HCT116 (cell line): ENCODE data around the gene ERC2. TPM values are rescaled to one million over a fixed set of nuclear protein-coding genes. Genes with fewer than 3 reads are reported as not detected.

Source experiments
- ATAC-seq: fragments of 200-7000 bp; cut with Tn5 transposase; 2 replicates; pipeline ENCODE4 v1.9.1; 2020; ENCODE audit warnings: mild to moderate bottlenecking, moderate library complexity
- BruUV-seq: library from RNA; stranded (reverse); fragments of 400-500 nt; replicated peaks from 2 replicates; lab custom pipeline; 2021; lab: Mats Ljungman, UMichigan
- CTCF ChIA-PET: fragments of 300-600 bp; sonication (Branson Sonifier 250); formaldehyde crosslinking; loops from one replicate; lab custom pipeline; 2021; ENCODE audit warnings: antibody characterized with exemption; lab: Charles Lee
- POLR2A ChIA-PET: fragments of 300-600, 350-600 bp; sonication (Branson Sonifier 250); formaldehyde crosslinking; loops from one replicate; lab custom pipeline; 2021; ENCODE audit warnings: antibody characterized with exemption; lab: Charles Lee
- RAD21 ChIA-PET, 2 experiments: fragments of 300-600 bp; sonication (Branson Sonifier 250); formaldehyde crosslinking; loops; one replicate each; lab custom pipeline; 2023; ENCODE audit warnings: low total read pairs in 2 of 2; ENCODE audit not compliant: uncharacterized antibody in 2 of 2, unreplicated experiment in 2 of 2, low non-redundant PET in 1 of 2; lab: Charles Lee
- DNase-seq: peaks from one replicate; pipeline ENCODE4 v3.0.0-alpha.2; 2010; ENCODE audit warnings: low read depth, low spot score
- H2AFZ ChIP-seq: fragments of 200-600 bp; shearing (Covaris generic), sonication (generic); 2 replicates; pipeline ENCODE4 v1.6.1; 2017; ENCODE audit warnings: low read depth, mixed run types, mixed read lengths, antibody characterized with exemption, low read length; ENCODE audit not compliant: poor library complexity, severe bottlenecking
- H3K27ac ChIP-seq: 2 replicates; pipeline ENCODE4 v1.5.1; 2012; ENCODE audit warnings: low read depth, low read length
- H3K27me3 ChIP-seq: fragments of 200-600 bp; sonication (generic); 2 replicates; pipeline ENCODE4 v1.6.1; 2016; ENCODE audit warnings: mixed run types, low read length, mixed read lengths; ENCODE audit not compliant: insufficient read depth
- H3K36me3 ChIP-seq, 2 experiments: fragments of 200-500 bp in 1 of 2; fragments of 200-600 bp in 1 of 2; sonication (Bioruptor generic) in 1 of 2; sonication (generic) in 1 of 2; 2 replicates each; pipeline versions ENCODE4 v1.5.1 to v1.6.1; 2014 to 2016; ENCODE audit warnings: low read length in 2 of 2, inconsistent platforms in 1 of 2, mixed read lengths in 1 of 2, mixed run types in 1 of 2; ENCODE audit not compliant: insufficient read depth in 2 of 2, control insufficient read depth in 1 of 2
- H3K4me1 ChIP-seq, 2 experiments: fragments of 200-600 bp in 1 of 2; sonication (generic) in 1 of 2; 2 replicates each; pipeline versions ENCODE4 v1.5.1 to v1.6.1; 2012 to 2017; ENCODE audit warnings: low read length in 2 of 2, inconsistent platforms in 1 of 2, mild to moderate bottlenecking in 1 of 2, mixed read lengths in 1 of 2, mixed run types in 1 of 2, moderate library complexity in 1 of 2; ENCODE audit not compliant: insufficient read depth in 2 of 2, control insufficient read depth in 1 of 2
- H3K4me2 ChIP-seq: fragments of 200-600 bp; sonication (generic); 2 replicates; pipeline ENCODE4 v1.6.1; 2017; ENCODE audit warnings: mixed run types, low read length, mixed read lengths
- H3K4me3 ChIP-seq, 2 experiments: fragments of 200-600 bp in 1 of 2; sonication (generic) in 1 of 2; replicated peaks in 1 of 2; 2 replicates each; pipeline ENCODE4 v1.5.1; 2011 to 2016; ENCODE audit warnings: low read length in 2 of 2, control low read depth in 1 of 2, low read depth in 1 of 2, mild to moderate bottlenecking in 1 of 2, mixed read lengths in 1 of 2, mixed run types in 1 of 2
- H3K79me2 ChIP-seq: fragments of 200-600 bp; sonication (generic); 2 replicates; pipeline ENCODE4 v1.6.1; 2017; ENCODE audit warnings: mild to moderate bottlenecking, mixed run types, low read length, moderate library complexity, mixed read lengths; ENCODE audit not compliant: insufficient read depth
- H3K9ac ChIP-seq: fragments of 200-600 bp; sonication (generic); 2 replicates; pipeline ENCODE4 v1.6.1; 2016; ENCODE audit warnings: low read length, mixed read lengths
- H3K9me2 ChIP-seq: fragments of 200-600 bp; sonication (generic), shearing (Covaris generic); 2 replicates; pipeline ENCODE4 v1.6.1; 2017; ENCODE audit warnings: mixed run types, mild to moderate bottlenecking, moderate library complexity; ENCODE audit not compliant: insufficient read depth
- H3K9me3 ChIP-seq, 2 experiments: fragments of 200-500 bp in 1 of 2; fragments of 200-600 bp in 1 of 2; sonication (Bioruptor generic) in 1 of 2; sonication (generic) in 1 of 2; 2 replicates each; pipeline ENCODE4 v1.6.1; 2014 to 2017; ENCODE audit warnings: low read length in 2 of 2, mixed read lengths in 2 of 2, inconsistent platforms in 1 of 2, low read depth in 1 of 2, mild to moderate bottlenecking in 1 of 2, mixed run types in 1 of 2, moderate library complexity in 1 of 2; ENCODE audit not compliant: control insufficient read depth in 1 of 2, insufficient read depth in 1 of 2
- H4K20me1 ChIP-seq: fragments of 200-600 bp; sonication (generic), shearing (Covaris generic); 2 replicates; pipeline ENCODE4 v1.6.1; 2017; ENCODE audit warnings: mixed run types, mild to moderate bottlenecking, moderate library complexity; ENCODE audit not compliant: insufficient read depth
- ATF3 ChIP-seq: IDR thresholded peaks from 2 replicates; pipeline ENCODE4 v1.6.1; 2012
- CBX3 ChIP-seq: IDR thresholded peaks from 2 replicates; pipeline ENCODE4 v1.6.1; 2012; ENCODE audit warnings: low read depth
- CTCF ChIP-seq, 3 experiments: fragments of 200-600 bp in 1 of 3; sonication (generic) in 1 of 3; IDR thresholded peaks in 2 of 3; conservative IDR thresholded peaks in 1 of 3; 2 replicates each; pipeline ENCODE4 v1.5.1; 2012 to 2017; ENCODE audit warnings: low read depth in 2 of 3, low read length in 2 of 3, antibody characterized with exemption in 1 of 3, borderline replicate concordance in 1 of 3, control low read depth in 1 of 3, mild to moderate bottlenecking in 1 of 3, mixed read lengths in 1 of 3, mixed run types in 1 of 3, moderate library complexity in 1 of 3; ENCODE audit not compliant: insufficient read depth in 1 of 3
- EGR1 ChIP-seq: IDR thresholded peaks from 2 replicates; pipeline ENCODE4 v1.6.1; 2012; ENCODE audit warnings: low read depth
- EZH2 ChIP-seq: fragments of 200-600 bp; sonication (generic); IDR thresholded peaks from 2 replicates; pipeline ENCODE4 v1.6.1; 2017; ENCODE audit warnings: antibody characterized with exemption, mixed run types
- EZH2phosphoT487 ChIP-seq: fragments of 200-600 bp; IDR thresholded peaks from 2 replicates; pipeline ENCODE4 v1.6.1; 2018; ENCODE audit warnings: antibody characterized with exemption, borderline replicate concordance
- FOSL1 ChIP-seq: IDR thresholded peaks from 2 replicates; pipeline ENCODE4 v1.6.1; 2012; ENCODE audit warnings: low read depth
- JUND ChIP-seq: IDR thresholded peaks from 2 replicates; pipeline ENCODE4 v1.6.1; 2012
- MAX ChIP-seq: IDR thresholded peaks from 2 replicates; pipeline ENCODE4 v1.6.1; 2012
- POLR2AphosphoS5 ChIP-seq: IDR thresholded peaks from 2 replicates; pipeline ENCODE4 v1.6.1; 2011; ENCODE audit warnings: mild to moderate bottlenecking, low read depth, low read length, moderate library complexity
- RAD21 ChIP-seq: IDR thresholded peaks from 2 replicates; pipeline ENCODE4 v1.6.1; 2012; ENCODE audit warnings: low read depth, mild to moderate bottlenecking
- REST ChIP-seq: IDR thresholded peaks from 2 replicates; pipeline ENCODE4 v1.6.1; 2012; ENCODE audit warnings: low read depth
- SIN3A ChIP-seq: IDR thresholded peaks from 2 replicates; pipeline ENCODE4 v1.6.1; 2012; ENCODE audit warnings: low read depth
- SP1 ChIP-seq: IDR thresholded peaks from 2 replicates; pipeline ENCODE4 v1.6.1; 2012; ENCODE audit warnings: low read depth
- SRF ChIP-seq: IDR thresholded peaks from 2 replicates; pipeline ENCODE4 v1.6.1; 2012; ENCODE audit warnings: low read depth
- YY1 ChIP-seq: IDR thresholded peaks from 2 replicates; pipeline ENCODE4 v1.6.1; 2011; ENCODE audit warnings: low read length, low read depth, moderate library complexity, mild to moderate bottlenecking; ENCODE audit not compliant: insufficient replicate concordance; ENCODE audit errors: extremely low read depth
- ZBTB33 ChIP-seq: IDR thresholded peaks from 2 replicates; pipeline ENCODE4 v1.6.1; 2011; ENCODE audit warnings: mild to moderate bottlenecking, low read length, moderate library complexity; ENCODE audit not compliant: insufficient replicate concordance; ENCODE audit errors: extremely low read depth
- ZFX ChIP-seq: fragments of 450-650 bp; IDR thresholded peaks from 2 replicates; pipeline ENCODE4 v1.6.1; 2017
- ZNF274 ChIP-seq: fragments of 200-500 bp; sonication (Bioruptor generic); IDR thresholded peaks from 2 replicates; pipeline ENCODE4 v1.6.1; 2014; ENCODE audit warnings: mild to moderate bottlenecking, low read depth, low read length, inconsistent platforms
- intact Hi-C: fragments of 100-400 bp; cut with micrococcal nuclease; formaldehyde crosslinking; loops from 2 replicates; pipeline ENCODE4 v1.10.0; 2022
- total RNA-seq: library from RNA; stranded (reverse); gene quantifications from one replicate; pipeline ENCODE4 v1.2.1, GENCODE V29; 2021; ENCODE audit not compliant: unreplicated experiment

ERC2 gene
- total RNA-seq, 1 experiment from 2014 or later = not detected

GRCh38 chr3:56023546-56023945 lies 444.7 kb downstream of the ERC2 start:
- POLR2A ChIA-PET = no interaction called here
- no peak overlapping the region for H3K9ac ChIP-seq

More at GRCh38 chr3:56023546-56023945, 444.7 kb downstream of the ERC2 start:
- H3K4me2 ChIP-seq = no peak overlapping the region
- H3K36me3 ChIP-seq = no peaks in the 10 kb centered on the region
- no peak overlapping the region for H3K27ac ChIP-seq
- RAD21 ChIA-PET = interaction anchor here in 1 of 2 experiments (0.6 kb wide), 1 partner anchor 648 kb away, joined by 3 read pairs; no protein-coding TSS in a partner anchor
- H2AFZ ChIP-seq = no peak overlapping the region
- no peaks in the 10 kb centered on the region for H3K4me1 ChIP-seq
- H3K9me2 ChIP-seq = no peaks in the 10 kb centered on the region
- no peak for DNase-seq
- H3K27me3 ChIP-seq = no peaks in the 10 kb centered on the region
- no peaks in the 10 kb centered on the region; a peak in 1 of 4 replicates for H3K9me3 ChIP-seq
- ATAC-seq = no peak
- TF ChIP-seq YY1 (no peak), ZBTB33 (no peak), JUND (no peak), SRF (no peak), ATF3 (no peak), SIN3A (no peak), EZH2phosphoT487 (no peak), POLR2AphosphoS5 (no peak), REST (no peak), ZFX (no peak), FOSL1 (no peak), CBX3 (no peak), CTCF (IDR thresholded peaks at IDR 0.05 in 2 of 3, conservative IDR thresholded peaks at IDR 0.05 in 1 of 3; ENCODE audit: borderline replicate concordance in 1 of 3, insufficient read depth in 1 of 3, low read depth in 2 of 3, low read length in 2 of 3) (no peak), RAD21 (no peak), ZNF274 (no peak), MAX (no peak), EGR1 (no peak), SP1 (no peak), EZH2 (no peak)
- H4K20me1 ChIP-seq = no peaks in the 10 kb centered on the region
- no TSS peak for BruUV-seq
- CTCF ChIA-PET = no interaction called here
- no peaks in the 10 kb centered on the region for H3K79me2 ChIP-seq
- H3K4me3 ChIP-seq = no peak overlapping the region
- intact Hi-C loops = no loop called here
